ENCODE results near the gene SNRPA1.

SNRPA1 gene

DNA sequence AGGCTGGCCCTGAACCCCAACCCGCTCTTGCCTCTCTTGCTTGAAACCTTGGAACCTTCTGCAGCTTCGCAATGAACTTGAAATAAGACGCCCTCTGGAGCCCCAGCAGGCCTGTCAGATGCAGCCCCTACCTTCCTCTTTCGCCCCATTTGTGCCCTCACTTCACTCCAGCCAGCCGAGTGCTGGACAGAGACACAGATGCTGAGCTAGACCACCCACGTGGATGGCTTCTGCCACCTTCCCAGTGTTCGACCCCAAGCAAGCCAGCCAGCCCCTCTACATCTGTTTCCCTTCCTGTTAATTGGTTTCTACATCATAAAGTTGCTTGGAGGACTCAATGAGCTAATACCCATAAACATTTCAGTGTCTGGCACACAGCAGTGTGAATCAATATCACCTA is 23.8 kb upstream of the SNRPA1 start:
- DNase-seq = no peak

DNA sequence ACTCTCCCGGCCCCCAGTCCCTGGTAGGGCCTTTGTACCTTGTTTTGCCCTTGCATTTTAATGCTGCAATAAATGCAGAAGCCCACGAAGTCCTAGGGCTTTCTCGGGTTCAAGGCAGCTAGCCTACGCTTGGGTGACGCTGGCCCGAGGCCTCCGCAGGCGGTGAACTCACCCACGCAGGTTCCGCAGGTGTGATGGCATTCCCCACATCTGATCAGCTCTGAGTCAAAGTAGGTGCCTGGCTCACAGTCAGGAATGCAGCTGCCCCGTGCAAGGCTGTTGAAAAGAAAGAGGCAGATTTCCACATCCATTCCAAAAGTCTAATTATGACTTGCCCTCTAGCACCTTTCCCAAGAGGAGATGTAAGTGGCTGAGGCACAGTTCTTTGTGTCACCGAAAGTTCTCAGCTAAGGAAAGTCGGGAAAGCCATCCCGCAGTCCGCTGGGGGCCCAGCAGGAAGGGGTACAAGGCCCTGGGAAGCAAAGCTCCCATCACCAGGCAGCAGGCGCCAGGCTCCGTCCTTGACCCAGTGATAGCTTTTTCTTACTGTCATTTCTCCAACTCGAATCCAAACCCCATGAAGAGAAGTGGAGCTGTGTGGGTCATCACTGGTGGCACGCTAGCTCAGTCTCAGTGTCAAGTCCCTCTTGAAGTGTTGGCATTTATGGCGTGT is 23.2 kb upstream of the SNRPA1 start:
- no peak for DNase-seq

DNA sequence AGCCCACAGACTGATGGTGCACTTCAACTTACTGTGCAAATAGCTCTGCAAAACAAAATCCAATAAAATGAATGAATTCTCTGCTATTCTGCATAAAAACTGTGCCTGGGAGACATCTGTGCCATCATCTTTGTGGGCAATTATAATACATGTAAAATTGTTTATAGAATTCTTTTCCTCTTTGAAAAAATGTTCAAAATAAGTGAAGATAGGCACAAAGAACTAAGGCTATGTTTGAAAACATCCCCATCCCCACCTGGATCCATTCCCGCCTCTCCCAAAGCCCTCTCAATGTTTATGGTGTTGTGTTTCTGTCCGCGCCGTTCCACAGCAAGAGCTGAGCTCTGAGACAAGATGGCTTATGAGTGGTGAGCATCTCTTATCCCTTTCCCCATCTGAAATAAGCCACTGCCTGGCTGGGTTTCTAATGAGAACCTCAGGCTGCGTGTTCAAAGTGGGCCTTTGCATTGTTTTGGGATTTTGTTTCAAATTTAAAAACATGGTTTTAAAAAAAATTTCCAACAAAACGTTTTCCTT is 22.4 kb upstream of the SNRPA1 start:
- no peak for DNase-seq

DNA sequence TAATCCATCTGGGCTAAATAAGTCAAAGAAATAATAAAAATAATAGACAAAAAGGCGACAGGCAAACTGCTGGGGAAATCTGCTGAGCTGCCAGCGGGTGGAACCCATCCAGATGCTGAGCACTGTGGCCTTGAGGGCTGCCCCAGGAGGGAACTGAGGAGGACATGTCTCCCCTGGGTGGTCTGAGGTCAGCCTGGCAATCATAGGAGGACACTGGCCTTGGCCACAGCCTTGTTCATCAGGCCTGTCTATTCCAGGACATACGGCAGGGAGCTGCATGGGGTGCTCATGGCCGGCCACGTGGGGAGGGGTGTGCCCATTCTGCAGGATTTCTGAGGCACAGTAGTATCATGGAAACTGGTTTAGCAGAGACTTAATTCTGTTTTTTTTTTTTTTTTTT is 21.5 kb upstream of the SNRPA1 start:
- no peak for DNase-seq

DNA sequence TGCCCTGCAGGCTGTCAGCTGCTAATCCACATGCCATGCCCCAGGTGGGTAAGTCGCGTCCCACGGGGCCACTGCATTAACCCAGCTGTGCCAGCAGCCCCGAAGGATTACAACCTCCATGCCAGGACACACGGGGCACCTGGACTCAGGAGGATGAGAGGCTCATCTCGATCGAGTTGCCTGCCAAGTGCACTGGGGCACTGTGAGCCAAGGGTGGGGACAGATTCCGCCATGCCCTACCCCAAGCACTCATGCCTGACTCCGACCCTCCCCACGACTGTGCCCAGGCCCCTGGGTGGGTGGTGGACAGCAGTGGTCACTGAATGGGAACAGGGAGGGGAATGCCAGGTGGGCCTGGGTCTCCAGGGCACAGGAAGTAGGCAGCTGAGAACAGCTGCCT is 20.7 kb upstream of the SNRPA1 start:
- DNase-seq = no peak

DNA sequence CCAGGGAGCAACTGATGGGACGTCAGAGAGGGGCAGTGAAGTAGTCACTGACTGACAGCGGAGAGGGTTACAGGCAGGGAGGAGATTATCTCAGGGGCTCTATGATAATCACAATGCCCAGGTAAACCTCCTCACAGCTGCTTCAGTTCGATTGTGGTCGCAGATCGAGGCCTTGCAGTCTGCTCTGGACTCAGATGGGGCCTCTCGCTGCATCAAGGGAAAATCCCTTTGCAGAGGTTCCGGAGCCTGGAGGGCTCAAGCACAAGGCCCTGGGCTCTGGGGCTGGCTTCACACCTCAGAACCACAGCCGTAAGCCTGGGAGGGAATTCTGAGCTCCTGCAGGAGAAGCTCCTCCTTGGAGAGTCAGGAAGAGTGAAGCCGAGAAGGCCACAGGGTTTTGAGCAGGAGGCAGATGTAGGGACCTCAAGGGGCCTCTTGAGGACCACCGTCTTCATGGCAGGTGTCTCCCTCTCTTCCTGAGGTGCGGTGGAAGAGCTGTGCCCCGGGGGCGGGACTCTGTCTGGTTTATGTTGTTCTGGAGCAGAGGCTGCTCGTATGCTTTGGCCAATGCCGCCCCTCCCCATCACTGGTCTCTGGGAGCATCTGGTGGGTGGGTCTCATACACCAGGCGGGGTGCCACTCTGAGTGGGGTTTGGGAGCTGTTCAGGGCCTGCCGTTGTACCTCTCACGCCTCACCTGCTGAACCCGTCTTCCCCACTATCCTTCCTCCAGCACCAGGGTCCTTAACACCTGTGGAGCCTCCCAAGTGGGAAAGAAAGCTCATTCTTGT is 19.5 kb upstream of the SNRPA1 start:
- DNase-seq = no peak

DNA sequence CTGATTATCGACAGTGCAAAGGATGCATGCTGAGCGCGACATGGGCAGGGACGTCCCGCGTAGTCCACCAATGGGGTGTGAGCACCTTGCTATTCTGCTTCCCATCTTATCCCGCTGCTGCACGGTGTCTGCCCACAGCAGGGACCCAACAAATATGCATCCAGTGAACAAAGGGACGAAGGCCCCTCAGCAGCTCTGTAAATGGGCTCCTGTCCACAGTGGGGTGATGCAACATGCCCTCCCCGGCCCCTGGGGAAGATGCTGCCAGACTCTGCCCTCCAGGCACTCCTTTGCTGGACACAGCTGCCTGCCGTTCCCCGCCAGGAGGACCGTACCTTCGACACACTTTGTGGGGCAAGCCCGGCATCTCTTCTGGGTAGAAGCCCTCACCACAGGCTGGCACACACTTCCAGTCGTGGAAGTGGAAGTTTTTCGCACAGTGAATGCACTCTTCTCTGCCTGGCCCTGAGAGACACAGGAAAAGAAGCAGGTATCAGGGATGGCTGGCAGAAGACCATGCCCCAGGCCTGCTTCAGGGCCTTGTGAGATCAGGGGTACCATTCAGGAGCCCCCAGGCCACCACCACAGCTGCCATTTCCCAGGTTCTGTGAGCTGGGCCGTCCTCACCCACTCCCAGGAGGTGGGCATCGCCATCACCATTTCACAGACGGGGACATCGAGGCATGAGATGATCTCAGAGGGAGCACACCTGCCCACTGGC is 18.2 kb upstream of the SNRPA1 start:
- DNase-seq = no peak

DNA sequence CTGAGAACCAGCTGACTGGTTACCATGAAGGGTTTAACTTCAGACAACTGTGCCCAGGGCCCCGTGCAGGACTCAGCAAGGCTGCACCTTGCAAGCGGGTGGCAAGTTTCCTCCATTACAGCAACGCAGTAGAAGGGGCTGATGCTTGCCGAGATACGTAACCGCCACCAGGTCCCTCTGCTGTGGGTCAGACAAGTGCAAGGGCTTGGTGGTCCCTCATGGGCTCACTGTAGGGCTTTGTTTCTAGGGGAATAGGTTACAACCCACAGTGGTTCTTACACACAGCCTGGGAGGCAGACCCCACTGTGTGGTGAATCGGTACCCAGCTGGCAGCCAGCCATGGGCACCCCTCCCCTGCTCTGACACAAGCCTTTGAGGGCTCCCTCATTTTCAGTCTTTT is 15.5 kb upstream of the SNRPA1 start:
- no peak for DNase-seq

DNA sequence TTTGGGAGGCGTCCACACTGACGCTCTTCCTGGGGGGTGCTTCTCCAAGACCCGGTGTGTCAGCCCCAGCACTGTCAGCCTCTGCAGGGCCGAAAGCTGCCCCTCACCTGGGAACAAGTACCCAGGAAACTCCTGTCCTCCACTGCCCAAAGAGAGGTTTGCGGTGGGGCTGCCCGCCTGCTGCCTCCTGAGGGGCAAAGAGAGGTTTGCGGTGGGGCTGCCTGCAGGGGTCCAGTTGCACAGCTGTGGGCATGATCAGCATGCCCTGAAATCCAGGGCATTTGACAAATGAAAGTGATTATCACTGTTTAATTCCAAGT is 15.1 kb upstream of the SNRPA1 start:
- no peak for DNase-seq

DNA sequence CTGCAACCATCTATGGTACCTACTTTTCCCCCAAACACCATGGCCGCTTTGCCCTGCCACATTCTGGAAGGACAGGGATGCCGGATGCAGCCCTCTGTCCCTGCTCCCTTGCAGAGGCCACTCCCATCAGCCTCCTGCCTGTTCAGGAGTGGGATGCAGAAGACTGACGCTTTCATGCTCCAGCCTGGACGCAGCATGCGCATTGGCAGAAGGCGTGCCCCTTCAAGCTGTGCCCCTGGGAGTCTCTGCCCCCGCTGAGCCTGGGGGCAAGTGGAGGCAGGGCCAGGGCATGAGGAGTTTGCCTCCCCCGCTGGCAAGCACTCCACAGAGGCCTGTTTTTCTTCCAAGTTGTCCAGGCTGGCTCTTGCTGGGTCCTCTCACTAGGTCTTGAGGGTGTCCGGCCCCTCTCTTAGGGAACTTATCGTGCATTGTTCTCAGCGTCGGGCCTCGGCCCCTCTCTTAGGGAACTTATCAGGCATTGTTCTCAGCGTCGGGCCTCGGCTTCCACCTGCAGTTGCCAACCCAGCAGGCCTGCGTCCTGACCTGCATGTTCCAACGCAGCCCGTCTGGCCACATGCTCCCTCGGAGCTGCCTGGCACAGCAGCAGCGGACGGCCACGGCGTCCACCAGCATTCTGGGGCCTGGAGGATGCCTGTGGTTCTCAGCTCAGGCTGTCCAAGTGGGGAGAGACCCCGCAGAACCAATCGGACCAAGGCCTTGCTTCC is 14.6 kb upstream of the SNRPA1 start:
- DNase-seq = no peak

DNA sequence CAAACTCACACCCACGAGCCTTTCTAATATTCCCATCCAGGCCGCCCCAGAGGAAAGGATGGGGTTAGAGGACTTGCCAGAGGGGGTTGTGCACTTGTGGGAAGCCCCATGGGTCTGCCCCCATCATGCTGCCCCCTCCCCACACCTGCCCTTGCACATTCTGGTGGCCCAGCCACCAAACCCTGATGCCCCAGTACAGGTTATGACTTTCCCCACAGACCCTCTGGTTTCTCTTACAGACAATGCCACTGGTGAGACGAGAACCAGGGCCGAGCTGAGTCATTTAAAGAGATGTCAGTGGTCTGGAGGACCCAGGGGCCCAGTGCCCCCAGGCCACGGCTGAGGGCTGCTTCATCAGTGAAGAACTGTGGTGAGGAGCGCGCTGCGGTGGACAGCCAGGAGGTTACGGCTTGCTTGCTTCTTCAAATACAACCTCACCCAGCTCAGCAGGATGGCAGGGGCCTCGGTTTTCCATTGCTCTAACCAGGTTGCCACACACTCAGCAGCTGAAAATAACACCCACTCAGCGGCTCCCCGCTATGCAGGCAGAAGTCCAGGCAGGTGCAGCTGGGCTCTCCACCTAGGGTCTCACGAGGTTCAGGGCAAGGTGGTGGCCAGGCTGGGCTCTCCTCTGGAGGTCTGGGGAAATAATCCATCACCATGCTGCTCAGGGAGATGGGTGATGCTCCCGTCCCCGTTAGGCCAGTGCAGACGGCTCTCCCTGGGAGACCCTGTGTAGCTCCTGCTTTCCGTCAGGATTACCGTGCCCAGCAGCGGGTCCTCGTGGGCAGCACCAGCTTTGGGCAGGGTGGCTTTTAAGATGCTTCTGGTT is 13.8 kb upstream of the SNRPA1 start:
- no peak for DNase-seq

DNA sequence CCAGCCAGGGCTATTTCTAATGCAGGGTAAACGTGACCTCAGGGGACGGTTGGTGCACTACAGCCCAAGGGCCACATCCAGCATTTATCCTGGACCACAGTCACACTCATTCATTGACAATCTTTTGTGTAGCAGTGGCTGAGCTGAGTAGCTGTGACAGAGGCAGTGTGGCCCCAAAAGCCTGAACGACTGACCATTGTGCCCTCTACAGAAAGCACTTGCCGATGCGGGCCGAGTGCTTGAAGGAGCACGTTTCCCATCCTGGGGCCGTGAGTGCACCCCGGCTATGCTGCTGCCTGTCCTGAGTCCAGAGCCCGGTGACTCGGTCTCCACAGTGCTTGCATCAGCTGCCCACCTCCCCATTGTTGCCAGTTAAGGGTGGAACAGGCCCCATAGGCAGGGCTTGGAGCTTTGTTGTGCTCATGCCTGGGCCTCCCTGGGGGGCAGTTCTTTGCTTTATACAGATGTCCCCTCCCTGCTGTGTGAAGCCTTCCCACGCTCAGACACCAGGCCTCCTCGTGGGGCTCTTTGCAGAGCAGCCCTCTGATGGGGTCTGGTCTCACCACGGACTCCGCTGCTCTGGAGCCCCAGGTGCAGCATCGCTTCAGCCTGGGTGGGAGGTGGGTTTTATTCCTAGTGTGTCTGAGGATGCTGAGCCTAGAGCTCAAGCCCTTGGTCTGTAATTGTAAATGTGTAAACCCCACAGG is 13.0 kb upstream of the SNRPA1 start:
- no peak for DNase-seq

DNA sequence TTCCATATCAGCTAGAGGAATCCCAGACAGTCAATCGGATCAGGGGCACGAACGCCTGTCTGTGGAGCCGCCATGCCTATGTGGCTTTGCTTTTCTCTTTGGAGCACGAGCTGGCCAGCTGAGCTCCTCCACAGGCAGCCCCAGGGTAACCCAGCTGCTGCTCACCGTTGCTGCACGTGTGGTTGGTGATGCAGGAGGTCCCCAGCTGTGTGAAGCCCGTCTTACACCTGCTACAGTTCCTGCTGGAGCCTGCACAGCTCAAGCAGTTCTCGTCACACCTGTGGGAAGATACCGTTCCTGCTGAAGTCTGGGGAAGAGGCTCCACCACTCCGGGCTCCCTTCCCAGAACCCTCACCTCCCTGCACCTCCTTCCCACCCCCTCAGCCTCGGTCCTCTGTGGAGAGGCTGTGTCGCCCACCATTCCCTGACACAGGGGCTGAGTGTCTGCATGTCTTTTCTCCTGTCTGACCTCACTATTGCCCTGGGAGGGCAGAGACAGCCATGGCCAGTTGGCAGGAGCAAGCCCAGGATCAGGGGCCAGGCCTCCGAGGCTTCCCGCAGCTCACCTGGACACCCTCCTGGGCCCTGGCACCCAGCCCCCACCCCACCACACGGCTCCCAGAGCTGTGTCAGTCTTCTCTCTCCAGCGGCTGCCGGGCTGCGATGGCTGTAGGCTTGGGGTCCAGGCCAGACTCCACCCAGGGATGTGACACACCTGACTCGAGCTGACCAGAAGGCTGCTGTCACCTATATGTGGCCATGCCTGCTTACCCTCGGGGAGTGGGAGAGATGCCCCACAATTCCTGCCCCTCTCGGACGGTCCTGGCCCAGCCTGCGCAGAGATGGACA is 12.2 kb upstream of the SNRPA1 start:
- no peak for DNase-seq

DNA sequence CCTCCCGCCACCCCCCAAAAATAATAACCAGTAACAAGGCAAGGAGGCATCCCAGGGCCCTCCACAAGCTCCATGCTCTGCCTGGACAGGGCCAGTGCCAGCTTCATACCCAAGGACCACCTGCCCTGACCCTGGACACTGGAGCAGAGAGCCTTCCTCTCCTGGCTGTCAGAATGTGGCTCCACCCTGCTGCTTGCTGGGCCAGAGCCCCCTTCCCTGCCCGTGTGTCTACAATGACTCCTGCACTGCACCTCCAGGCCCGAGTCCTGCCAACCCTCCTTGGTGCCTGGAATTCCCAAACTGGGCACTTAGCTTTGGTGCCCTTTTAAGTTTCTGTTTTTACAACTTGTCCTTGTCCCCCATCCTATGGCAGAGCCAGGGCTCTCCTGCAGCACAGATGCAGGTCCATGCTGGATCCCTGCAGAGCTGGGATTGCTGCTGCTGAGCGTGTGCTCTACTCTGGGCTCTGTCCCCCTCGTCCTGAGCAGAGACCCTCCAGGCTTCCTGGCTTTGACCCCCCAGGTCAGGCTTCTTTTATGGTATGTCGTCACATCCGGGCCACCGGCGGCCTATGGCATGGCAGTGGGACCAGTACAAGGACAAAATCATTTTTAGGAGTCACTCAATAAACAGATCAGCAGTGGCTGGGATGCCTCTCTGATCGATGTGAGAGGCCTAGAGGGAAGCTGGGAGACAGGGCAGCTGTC is 11.4 kb upstream of the SNRPA1 start:
- no peak for DNase-seq

DNA sequence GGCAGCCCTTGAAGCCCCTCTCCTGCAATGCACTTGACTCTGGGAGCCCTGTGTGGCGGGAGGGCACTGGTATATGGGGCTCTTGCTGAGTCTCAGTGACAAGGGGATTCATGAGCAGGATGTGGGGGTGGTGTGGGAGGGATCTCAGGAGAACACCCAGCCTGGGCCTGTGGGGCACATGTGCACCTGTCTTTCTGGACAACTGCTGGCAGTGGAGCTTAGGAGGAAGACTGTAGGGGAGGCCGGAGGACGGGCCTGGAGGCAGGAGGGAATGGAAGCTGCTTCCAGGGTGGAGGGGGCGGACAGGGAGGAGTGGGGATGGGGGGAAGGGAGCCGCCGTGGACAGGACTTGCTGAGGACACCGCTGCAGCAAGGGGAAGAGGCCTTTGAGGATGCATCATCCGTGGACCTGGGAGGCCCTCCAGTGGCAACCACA is 10.8 kb upstream of the SNRPA1 start:
- DNase-seq = no peak

DNA sequence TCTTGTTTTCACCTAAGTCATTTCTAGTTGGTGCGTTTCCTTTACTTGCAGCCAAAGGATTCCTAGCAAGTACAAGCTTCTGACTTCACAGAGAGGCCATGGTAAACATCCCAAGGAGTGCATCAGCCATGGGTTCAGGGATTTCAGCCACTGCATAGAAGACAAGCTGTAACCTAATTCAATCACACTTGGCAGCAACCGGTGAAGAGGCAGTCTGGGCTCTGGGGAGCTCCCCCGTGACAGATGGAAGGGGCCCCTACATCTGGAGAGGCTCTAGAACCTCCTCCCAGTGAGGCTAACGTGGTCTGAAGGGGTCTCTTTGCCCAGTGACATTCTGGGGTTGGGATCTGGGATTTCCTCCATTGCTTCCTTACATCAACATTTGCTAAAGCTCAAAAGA is 8.4 kb upstream of the SNRPA1 start:
- no peak for DNase-seq

DNA sequence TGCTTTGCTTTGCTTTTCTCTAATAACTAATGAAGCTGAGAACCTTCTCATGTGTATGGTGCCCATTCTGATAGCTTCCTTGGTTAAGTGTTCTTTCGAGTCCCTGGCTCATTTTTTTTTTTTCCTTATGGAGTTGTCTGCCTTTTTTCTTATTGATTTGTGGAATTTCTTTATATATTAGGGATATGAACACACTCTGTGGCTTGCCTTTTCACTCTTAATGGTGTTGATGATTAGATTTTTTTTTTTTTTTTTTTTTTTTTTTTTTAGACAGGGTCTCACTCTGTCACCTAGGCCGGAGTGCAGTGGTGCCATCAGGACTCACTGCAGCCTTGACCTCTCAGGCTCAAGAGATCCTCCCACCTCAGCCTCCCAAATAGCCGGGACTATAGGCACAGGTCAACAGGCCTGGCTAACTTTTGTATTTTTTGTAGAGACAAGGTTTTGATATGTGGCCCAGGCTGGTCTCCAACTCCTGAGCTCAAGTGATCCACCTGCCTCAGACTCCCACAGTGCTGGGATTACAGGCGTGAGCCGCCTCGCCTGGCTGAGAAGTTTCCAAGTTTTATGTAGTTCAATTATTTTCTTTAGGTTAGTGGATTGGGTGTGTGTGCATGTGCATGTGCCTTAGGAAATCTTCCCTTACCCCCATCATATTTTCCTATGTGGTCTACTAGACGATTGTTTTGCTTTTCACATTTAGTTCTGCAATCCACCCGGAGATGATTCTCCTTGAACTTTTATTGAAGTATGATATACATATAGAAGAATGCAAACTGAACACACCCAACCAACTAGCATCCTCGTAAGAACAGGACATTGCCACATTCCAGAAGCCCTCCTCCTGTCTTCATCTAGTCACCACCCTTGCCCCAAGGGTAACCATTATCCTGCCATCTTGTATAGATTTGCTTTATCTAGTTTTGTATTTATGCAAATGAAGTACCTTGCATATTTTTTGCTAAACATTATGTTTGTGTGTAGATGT is 1.7 kb upstream of the SNRPA1 start:
- DNase-seq = peak; percentile 42

DNA sequence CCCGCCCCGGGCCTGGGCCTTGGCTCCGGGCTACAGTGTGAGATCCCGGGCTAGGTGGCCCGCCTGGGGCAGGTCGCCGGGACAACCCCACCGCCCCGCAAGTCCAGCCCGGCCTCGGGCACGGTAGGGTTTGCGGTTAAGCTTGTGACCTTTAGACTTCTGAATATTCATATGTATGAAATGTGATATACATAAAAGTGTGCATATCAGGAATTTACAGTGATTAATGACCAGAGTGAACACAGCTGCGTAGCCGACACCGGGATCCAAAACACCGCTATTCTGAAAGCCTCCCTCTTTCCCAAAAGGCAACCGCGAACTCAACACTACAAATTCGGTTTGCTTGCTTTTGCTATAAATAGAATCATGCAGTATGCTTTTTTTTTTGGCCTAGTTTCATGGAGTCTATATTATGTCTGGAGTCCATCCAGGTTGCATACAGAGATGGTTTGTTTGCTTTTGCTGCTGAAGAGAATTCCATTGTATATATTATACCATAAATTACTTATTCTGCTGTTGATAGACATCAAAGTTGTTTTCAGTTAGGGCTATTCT is 636 bp upstream of the SNRPA1 start:
- peak; percentile 78 for DNase-seq

All from fibroblast of skin of right quadriceps (primary cell).